NCI-H524 treated with DMSO at 0.1 percent for 48 hours (cell line): ENCODE data around the gene OPN3.

ENCODE experiments used
- DNase-seq: peaks from one replicate; lab custom pipeline; 2025; lab: John Stamatoyannopoulos, UW

The OPN3 gene

DNA sequence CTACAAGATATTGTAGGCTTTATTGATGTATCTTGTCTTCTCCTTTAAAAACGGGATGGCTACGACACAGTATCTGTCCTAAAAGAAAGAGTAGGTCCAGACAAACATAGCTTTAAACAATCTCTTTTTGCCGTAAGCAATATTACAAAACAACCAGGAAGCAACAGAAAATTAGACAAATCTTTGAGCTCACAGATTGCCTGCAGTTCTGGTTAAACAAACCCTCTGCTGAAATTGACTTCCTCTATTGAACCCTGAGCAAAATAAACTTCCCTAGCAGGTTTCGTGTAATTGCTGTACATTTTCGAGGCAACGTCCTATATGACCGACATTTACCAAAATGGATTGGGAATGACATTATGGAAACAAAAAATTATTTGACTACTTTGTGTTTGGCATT is 50.6 kb downstream of the OPN3 start:
- DNase-seq: no peak

DNA sequence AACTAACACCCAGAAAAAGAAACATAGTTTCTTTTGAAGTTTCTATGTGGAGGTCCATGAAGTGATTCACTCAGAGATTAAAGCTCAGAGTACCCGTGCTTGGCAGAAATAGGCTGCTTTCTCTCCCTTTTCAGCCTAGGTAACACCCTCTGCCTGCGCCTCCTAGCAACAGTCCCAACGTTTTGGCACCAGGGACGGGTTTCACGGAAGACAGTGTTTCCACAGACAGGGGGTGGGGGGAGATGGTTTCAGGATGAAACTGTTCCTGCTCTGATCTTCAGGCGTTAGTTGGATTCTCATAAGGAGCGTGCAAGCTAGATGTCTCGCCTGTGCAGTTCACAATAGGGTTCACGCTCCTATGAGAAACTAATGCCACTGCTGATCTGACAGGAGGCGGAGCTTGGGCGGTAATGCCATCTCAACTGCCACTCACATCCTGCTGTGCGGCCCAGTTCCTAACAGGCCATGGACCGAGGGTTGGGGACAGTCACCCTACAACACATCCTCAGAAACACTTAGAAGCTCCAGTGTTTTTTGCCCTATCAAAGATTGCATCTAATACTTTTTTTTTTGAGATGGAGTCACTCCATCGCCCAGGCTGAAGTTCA is 53.2 kb downstream of the OPN3 start:
- DNase-seq: no peak

DNA sequence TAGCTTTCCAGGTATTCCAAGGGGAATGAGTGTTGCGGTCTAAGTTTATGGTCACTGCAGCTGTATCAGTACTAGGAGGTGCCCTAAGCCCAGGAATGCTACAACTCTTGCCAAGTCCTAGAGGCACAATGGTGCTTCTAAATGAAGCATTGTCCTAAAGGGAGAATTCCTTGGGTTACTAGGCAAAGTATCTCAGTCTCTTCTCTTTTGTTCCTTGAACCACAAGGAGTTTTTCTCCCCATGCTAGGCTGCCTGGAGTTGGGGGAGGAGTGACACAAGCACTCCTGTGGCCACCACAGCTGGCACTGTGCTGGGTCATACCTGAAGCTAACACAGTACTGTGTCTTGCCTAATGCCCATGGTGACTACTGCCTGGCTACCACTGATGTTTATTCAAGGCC is 57.2 kb downstream of the OPN3 start:
- no peak for DNase-seq

DNA sequence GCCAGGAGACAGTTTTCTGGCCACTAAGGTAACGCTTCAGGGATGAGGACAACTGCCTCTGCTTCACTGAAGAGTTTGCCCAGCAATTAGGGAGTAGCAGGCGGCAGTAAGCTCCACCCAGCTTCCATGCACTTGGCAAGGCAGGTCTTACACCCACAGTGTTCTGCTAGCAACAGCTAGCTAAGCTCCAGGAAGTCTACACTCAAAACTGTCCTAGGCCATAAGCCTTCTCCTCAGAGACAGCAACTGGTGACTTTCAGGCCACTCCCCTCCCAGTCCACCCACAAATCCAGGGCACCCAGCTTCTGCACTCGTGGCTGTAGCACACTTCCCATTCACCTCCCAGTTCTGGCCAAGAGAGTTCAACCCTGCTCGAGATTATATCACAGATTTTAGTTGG is 60.7 kb downstream of the OPN3 start:
- no peak for DNase-seq

DNA sequence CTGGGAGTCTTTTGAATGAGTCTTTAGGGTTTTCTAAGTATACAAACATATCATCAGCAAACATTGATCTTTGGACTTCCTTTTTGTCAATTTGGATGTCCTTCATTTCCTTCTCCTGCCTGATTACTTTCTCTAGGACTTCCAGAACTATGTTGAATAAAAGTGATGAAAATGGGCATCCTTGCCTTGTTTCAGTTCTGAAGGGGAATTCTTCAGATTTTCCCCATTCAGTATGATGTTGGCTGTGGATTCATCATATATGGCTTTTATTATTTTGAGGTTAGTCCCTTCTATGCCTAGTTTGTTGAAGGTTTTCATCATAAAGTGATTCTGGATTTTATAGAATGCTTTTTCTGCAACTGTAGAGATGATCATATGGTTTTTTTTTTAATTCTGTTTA is 66.0 kb downstream of the OPN3 start:
- DNase-seq: no peak

DNA sequence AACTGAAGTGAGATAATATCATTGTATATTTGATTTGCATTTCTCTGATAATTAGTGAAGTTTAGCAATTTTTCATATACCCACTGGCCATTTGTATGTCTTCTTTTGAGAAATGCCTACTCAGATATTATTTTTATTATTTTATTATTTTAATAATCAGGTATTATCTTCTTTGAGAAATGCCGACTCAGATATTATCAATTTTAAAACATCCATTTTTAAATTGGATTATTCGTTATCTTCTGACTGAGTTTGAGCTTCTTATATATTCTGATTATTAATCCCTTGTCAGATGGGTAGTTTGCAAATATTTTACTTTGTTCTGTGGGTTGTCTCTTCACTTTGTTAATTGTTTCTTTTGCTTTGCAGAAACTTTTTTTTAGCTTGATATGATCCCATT is 70.3 kb downstream of the OPN3 start:
- no peak for DNase-seq

DNA sequence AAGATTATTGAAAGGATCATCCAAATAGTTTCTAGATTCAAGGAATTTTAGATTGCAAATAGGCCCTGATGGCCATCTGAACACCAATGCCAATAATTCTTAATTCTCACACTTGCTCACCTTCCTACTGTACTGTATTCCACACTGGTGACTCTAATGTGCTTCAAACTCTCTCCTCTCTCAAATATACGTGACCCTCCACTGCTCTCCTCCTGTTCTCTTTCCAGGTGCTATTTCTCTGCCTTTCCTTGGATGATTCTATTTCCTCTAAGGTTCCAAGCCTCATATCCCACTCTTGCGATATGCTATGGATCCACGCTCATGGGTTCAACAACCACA is 79.4 kb downstream of the OPN3 start:
- no peak for DNase-seq

DNA sequence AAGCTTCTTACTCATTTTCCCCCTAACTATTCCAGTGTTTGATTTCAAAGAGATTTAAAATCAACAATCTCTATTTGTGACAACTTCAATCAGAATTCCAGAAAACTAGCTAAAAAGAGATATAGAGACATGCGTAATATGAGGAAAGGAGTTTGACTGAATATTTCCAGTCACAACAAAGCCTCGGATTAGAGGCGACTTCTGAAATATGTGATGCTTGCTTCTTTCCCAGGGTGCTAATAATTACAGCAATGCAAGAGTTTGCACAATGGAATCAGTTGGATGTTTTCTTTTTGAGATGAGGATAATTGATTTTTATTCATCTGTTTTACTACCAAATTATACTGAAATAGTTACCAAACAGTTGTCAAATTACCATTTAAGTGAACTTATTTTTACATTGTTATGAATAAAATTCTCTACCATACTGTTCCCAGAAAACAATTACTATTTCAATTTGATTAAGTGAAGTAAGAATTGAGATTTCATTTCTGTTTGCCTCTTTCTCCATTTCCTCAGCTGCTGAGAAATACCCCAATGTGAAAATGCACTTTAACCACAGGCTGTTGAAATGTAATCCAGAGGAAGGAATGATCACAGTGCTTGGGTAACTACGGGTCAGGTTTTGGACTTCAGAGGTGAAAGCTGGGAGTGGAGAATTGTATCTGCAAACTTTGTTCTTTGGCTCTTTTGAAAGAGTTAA is 79.9 kb downstream of the OPN3 start:
- DNase-seq: no peak

DNA sequence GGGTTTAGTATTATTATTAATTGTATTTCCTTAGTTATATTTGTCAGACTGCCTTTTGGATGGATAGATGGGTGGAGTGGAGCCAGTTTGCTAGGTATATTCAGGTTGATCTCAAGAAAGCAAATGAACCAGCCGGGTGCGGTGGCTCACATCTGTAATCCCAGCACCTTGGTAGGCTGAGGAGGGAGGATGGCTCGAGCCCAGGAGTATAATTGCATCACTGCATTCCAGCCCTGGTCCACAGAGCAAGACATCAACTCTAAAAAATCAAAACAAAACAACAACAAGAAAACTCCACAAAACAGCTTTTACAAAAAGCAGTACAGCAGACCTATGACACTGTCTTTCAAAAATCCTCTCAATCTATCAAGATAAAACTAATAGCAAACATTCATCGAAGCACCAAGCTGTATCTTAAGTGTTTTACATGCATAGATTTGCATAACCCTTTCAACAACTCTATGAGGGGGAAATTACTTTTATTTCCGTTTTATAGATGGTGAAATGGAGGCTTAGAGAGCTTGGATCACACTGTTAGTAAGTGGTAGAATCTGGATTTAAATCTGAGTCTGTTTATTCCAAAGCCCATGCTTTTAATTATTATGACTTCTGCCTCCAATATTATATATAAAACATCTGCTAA is 82.5 kb downstream of the OPN3 start:
- no peak for DNase-seq

DNA sequence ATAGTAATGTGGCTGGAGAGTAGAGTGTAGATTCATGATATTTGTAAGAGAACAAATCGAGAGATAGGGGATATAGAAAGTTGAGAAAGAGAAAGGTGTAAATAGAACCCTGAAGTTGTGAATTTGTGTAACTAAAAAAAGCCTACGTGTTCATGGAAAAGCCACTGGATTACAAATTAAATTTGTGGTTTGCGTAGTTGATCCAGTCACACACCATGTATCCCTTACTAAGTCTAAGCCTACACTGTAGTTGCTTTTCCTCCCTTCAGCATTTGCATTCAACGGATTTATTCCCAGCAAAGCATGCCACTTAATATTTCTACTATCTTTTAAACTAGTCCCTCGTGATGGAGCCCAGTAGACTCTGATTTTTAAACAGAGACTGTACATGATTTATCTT is 83.1 kb downstream of the OPN3 start:
- no peak for DNase-seq

DNA sequence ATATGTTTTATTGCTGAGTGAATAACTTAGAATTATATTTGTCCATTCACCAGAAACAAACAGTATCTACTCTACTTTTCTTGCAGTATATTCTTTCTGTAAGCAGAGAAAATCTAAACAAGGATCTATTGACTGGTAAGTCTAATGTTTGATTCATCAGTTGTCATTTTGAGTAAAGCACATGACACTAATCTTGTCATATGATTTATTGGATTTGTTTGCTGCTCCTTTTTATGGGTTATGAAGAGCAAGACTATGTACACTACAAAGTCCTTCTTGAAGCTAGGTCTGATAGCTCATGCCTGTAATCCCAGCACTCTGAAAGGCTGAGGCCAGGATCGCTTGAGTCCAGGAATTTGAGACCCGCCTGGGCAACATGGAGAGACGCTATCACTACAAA is 84.6 kb downstream of the OPN3 start:
- DNase-seq: no peak

DNA sequence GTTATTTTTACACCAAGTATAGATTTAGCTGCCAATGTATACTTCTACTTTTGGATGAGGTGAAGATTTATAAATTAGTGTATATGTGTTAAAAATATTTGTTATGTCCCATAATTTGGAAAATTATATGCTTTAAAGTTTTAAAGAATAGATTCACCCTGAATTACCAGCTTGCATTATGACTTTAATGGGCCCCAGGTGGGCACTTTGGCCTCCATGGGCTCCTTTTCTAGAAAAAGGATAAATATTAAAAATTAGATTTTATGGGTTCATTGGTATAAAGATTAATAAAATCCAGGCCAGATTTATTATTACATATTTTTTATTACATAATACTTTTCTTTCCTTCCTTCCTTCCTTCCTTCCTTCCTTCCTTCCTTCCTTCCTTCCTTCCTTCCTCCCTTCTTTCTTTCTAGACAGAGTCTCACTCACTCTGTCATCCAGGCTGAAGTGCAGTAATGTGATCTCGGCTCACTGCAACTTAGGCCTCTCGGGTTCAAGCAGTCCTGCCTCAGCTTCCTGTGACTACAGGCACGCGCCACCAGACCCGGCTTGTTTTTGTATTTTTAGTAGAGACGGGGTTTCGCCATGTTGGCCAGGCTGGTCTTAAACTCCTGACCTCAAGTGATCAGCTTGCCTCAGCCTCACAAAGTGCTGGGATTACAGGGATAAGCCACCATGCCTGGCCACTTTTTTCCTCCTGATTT is 86.1 kb downstream of the OPN3 start:
- DNase-seq: no peak

DNA sequence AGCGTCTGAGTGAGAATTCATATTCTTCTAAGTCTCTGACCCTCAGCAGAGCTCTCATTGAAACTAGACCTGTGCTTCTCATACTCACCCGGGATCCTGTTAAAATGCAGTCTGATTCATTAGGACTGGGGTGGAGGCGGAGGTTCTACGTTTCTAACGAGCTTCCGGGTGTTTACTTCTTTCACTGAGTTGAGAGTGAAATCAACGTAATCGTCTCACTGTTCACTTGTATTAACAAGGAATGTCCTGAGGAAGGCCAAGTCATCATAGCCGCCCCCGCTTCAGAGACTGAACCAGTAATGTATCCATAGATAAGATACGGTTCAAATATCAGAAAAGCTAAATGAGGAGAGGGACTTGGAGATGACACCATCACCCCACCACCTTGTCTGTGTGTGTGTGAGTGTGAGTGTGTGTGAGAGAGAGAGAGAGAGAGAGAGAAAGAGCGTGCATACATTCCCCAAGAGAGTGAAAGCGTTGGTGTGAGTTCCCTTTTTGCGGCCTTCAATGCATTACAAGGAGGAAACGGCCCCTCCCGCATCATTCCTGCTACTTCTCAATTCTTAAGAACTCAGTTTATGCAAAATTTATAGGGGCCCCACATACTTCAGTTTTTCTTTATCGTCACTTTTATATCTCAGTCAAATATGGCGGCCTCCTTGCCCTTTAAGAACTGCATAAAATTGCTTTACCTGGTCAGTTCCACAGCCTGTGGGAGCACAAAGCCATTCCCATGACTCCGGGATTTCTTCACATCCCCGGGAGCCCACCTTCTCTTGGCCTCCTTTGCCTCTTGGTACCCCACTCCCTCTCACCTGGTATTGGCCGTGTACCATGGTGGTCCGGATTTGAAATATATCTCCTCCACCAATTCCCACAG is 88.2 kb downstream of the OPN3 start:
- no peak for DNase-seq

DNA sequence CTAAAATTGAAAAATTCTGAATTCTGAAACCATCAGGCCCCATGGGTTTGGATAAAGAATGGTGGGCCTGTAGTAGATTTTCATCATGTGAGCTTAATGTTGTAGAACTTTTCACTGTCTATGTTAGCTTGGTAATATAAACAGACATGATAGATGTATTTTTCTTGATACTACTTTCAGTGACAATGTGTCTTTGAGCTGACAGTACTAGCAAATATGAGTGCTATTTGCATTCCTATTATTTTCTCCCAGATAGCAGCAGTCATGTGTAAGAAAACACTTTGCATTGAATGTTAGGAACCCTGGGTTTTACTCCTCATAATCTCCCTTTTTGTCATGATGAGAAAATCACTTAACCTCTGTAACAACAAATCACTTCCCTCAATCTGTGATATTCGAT is 89.9 kb downstream of the OPN3 start:
- no peak for DNase-seq

DNA sequence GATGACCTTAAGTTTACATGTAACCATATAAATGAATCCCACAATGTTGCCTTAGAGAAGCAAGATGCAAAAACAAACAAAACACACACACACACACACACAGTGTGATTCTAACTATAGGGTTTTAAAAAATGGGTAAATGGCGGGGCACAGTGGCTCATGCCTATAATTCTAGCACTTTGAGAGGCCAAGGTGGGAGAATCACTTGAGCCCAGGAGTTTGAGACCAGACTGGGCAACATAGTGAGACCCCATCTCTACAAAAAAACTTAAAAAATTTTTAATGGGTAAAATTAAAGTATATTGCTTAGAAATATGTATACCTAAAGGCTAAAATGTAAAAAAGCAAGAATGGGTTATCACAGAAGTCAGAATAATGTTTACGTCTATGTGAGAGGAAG is 92.2 kb downstream of the OPN3 start:
- DNase-seq: no peak
